CD4-positive, alpha-beta T cell (primary cell): ENCODE data around the gene SH3GL2. TPM values are rescaled to one million over a fixed set of nuclear protein-coding genes. Genes with fewer than 3 reads are reported as not detected.

Experiments
- ATAC-seq: fragments of 200-7000 bp; cut with Tn5 transposase; one replicate; pipeline ENCODE4 v1.10.0; 2022; ENCODE audit warnings: mild to moderate bottlenecking; ENCODE audit not compliant: poor library complexity
- CTCF ChIA-PET: fragments of 350-600 bp; sonication (Branson Sonifier 250); formaldehyde crosslinking; loops from one replicate; lab custom pipeline; 2021; ENCODE audit warnings: antibody characterized with exemption, inconsistent platforms; lab: Charles Lee
- POLR2A ChIA-PET: fragments of 350-600 bp; sonication (Branson Sonifier 250); formaldehyde crosslinking; loops from one replicate; lab custom pipeline; 2021; ENCODE audit warnings: antibody characterized with exemption, inconsistent platforms; lab: Charles Lee
- DNase-seq, 14 experiments: peaks; one replicate each; pipeline ENCODE4 v3.0.0-alpha.2; 2013 to 2020; ENCODE audit warnings: mixed read lengths in 2 of 14
- H3K27ac ChIP-seq, 2 donors: one replicate each; pipeline versions ENCODE4 v1.5.1 to v1.7.0; 2013; ENCODE audit warnings: low read length in 2 of 2, low read depth in 1 of 2, mild to moderate bottlenecking in 1 of 2
- H3K27me3 ChIP-seq, 2 experiments: 1 replicate in 1 of 2; 2 replicates in 1 of 2; pipeline versions ENCODE4 v1.6.1 to v1.7.0; 2013; ENCODE audit warnings: low read length in 2 of 2, control low read depth in 1 of 2, mild to moderate bottlenecking in 1 of 2, moderate library complexity in 1 of 2; ENCODE audit not compliant: insufficient read depth in 2 of 2, control insufficient read depth in 1 of 2
- H3K36me3 ChIP-seq: one replicate; pipeline ENCODE4 v1.6.1; 2013; ENCODE audit warnings: low read length, control low read depth; ENCODE audit not compliant: insufficient read depth
- H3K4me1 ChIP-seq: one replicate; pipeline ENCODE4 v1.6.1; 2013; ENCODE audit warnings: low read length, control low read depth; ENCODE audit not compliant: insufficient read depth
- H3K4me3 ChIP-seq: one replicate; pipeline ENCODE4 v1.5.1; 2013; ENCODE audit warnings: mild to moderate bottlenecking, low read length, moderate library complexity
- H3K9me3 ChIP-seq, 2 experiments: 1 replicate in 1 of 2; 2 replicates in 1 of 2; pipeline versions ENCODE4 v1.6.1 to v1.7.0; 2013; ENCODE audit warnings: low read length in 2 of 2, mild to moderate bottlenecking in 2 of 2, control low read depth in 1 of 2, moderate library complexity in 1 of 2; ENCODE audit not compliant: control insufficient read depth in 1 of 2, insufficient read depth in 1 of 2
- H3K27ac Mint-ChIP-seq: one replicate; pipeline ENCODE4 v1.8.0; 2020; ENCODE audit warnings: mixed read lengths
- H3K27me3 Mint-ChIP-seq: one replicate; pipeline ENCODE4 v1.8.0; 2021; ENCODE audit warnings: mixed read lengths
- H3K36me3 Mint-ChIP-seq: one replicate; pipeline ENCODE4 v1.8.0; 2021; ENCODE audit warnings: low read depth, mixed read lengths
- H3K4me1 Mint-ChIP-seq: one replicate; pipeline ENCODE4 v1.8.0; 2021; ENCODE audit warnings: low read depth, mixed read lengths
- H3K4me3 Mint-ChIP-seq: one replicate; pipeline ENCODE4 v1.8.0; 2020; ENCODE audit warnings: mild to moderate bottlenecking, mixed read lengths
- H3K9me3 Mint-ChIP-seq: one replicate; pipeline ENCODE4 v1.8.0; 2020; ENCODE audit warnings: mixed read lengths
- CTCF ChIP-seq: fragments of 200-600 bp; IDR thresholded peaks from one replicate; pipeline ENCODE4 v1.8.0; 2022; ENCODE audit warnings: antibody characterized with exemption, mild to moderate bottlenecking
- intact Hi-C, 2 experiments: fragments of 100-400 bp; cut with DNase I in 1 of 2; cut with micrococcal nuclease in 1 of 2; formaldehyde crosslinking; loops; one replicate each; pipeline versions ENCODE4 v1.15.1 to v1.9.0; 2023 to 2025; cut with DNase I, micrococcal nuclease
- total RNA-seq, 174 experiments: library from RNA in 2 of 174; stranded (reverse) in 2 of 174; gene quantifications; one replicate each; pipeline ENCODE4 v1.2.3 and lab custom pipeline; 2021 to 2026

Gene SH3GL2
- total RNA-seq, 2 experiments from 2014 or later = not detected

- intact Hi-C loops = no loop called here
- POLR2A ChIA-PET = no interaction called here
- no peaks in the 10 kb centered on the region for H3K4me1 Mint-ChIP-seq
- H3K9me3 Mint-ChIP-seq = peaks cover 3% of the 10 kb centered on the region
- DNase-seq (no peak), ATAC-seq (no peak)
- no peak overlapping the region for H3K27ac ChIP-seq
- H3K4me3 Mint-ChIP-seq = no peak overlapping the region
- peaks cover 0 to 4% of the 10 kb centered on the region in 2 experiments for H3K9me3 ChIP-seq
- H3K4me1 ChIP-seq = no peaks in the 10 kb centered on the region
- peaks cover 3% of the 10 kb centered on the region for H3K27me3 Mint-ChIP-seq
- H3K27ac Mint-ChIP-seq = no peak overlapping the region
- no peak for TF ChIP-seq CTCF
- no peaks in the 10 kb centered on the region for H3K36me3 ChIP-seq
- no peaks in the 10 kb centered on the region for H3K27me3 ChIP-seq
- no peaks in the 10 kb centered on the region for H3K36me3 Mint-ChIP-seq
- CTCF ChIA-PET = no interaction called here
- H3K4me3 ChIP-seq = no peak overlapping the region
Measured at GRCh38 chr9:17609312-17610005, 30.6 kb downstream of the SH3GL2 start.

GRCh38 chr9:17611342-17611741, 32.5 kb downstream of the SH3GL2 start:
- POLR2A ChIA-PET = no interaction called here

GRCh38 chr9:17611917-17612316, 33.1 kb downstream of the SH3GL2 start:
- TF ChIP-seq CTCF = no peak
- POLR2A ChIA-PET = no interaction called here
- no peak overlapping the region for H3K4me3 Mint-ChIP-seq
- DNase-seq = no peak
- peaks cover 3% of the 10 kb centered on the region for H3K9me3 Mint-ChIP-seq
- H3K27ac Mint-ChIP-seq = no peak overlapping the region
- Histone ChIP-seq H3K27ac (no peak overlapping the region), H3K36me3 (no peaks in the 10 kb centered on the region), H3K9me3 (no peaks in the 10 kb centered on the region), H3K4me3 (no peak overlapping the region), H3K27me3 (no peaks in the 10 kb centered on the region), H3K4me1 (no peaks in the 10 kb centered on the region)
- no peaks in the 10 kb centered on the region for H3K36me3 Mint-ChIP-seq
- CTCF ChIA-PET = no interaction called here
- no peaks in the 10 kb centered on the region for H3K4me1 Mint-ChIP-seq
- no peak for ATAC-seq
- H3K27me3 Mint-ChIP-seq = peaks cover 3% of the 10 kb centered on the region
- intact Hi-C loops = no loop called here

More at GRCh38 chr9:17611342-17611741, 32.5 kb downstream of the SH3GL2 start:
- ATAC-seq (no peak), DNase-seq (no peak)
- CTCF ChIA-PET = no interaction called here
- Histone ChIP-seq H3K4me1 (no peaks in the 10 kb centered on the region), H3K9me3 (no peaks in the 10 kb centered on the region), H3K36me3 (no peaks in the 10 kb centered on the region), H3K27ac (no peak overlapping the region), H3K4me3 (no peak overlapping the region), H3K27me3 (no peaks in the 10 kb centered on the region)
- Mint-ChIP-seq H3K36me3 (no peaks in the 10 kb centered on the region), H3K27ac (no peak overlapping the region), H3K4me3 (no peak overlapping the region), H3K27me3 (peaks cover 3% of the 10 kb centered on the region), H3K9me3 (peaks cover 3% of the 10 kb centered on the region), H3K4me1 (no peaks in the 10 kb centered on the region)
- intact Hi-C loops = no loop called here
- no peak for TF ChIP-seq CTCF
